Measurements from ENCODE around the gene RBM34.

RBM34 gene

GRCh38 chr1:235149824-235150223 is 11.2 kb downstream of the RBM34 start:
- peaks cover 22% of the 10 kb centered on the region for H3K36me3 ChIP-seq (ENCODE audit: control insufficient read depth, insufficient read depth, low read length)
- H3K9me3 ChIP-seq (ENCODE audit: control insufficient read depth, low read length), result no peaks in the 10 kb centered on the region
- no peaks in the 10 kb centered on the region for H3K27me3 ChIP-seq (ENCODE audit: control insufficient read depth, insufficient read depth, low read length)
- H3K4me3 ChIP-seq (ENCODE audit: low read length), result no peak overlapping the region
- H3K9ac ChIP-seq (ENCODE audit: low read length), result no peak overlapping the region
- no peaks in the 10 kb centered on the region for H3K4me1 ChIP-seq (ENCODE audit: control insufficient read depth, insufficient read depth, low read length)

- Histone ChIP-seq H3K36me3 (ENCODE audit: control insufficient read depth, insufficient read depth, low read length) (peaks cover 16% of the 10 kb centered on the region), H3K4me1 (ENCODE audit: control insufficient read depth, insufficient read depth, low read length) (no peaks in the 10 kb centered on the region), H3K4me3 (ENCODE audit: low read length) (no peak overlapping the region)
These were observed 13.8 kb downstream of the RBM34 start for GRCh38 chr1:235147269-235147668.

GRCh38 chr1:235145639-235146038 is 15.4 kb downstream of the RBM34 start:
- Histone ChIP-seq H3K4me3 (ENCODE audit: low read length) (no peak overlapping the region), H3K9ac (ENCODE audit: low read length) (no peak overlapping the region), H3K9me3 (ENCODE audit: control insufficient read depth, low read length) (no peaks in the 10 kb centered on the region), H3K36me3 (ENCODE audit: control insufficient read depth, insufficient read depth, low read length) (peaks cover 8% of the 10 kb centered on the region), H3K27me3 (ENCODE audit: control insufficient read depth, insufficient read depth, low read length) (no peaks in the 10 kb centered on the region), H3K4me1 (ENCODE audit: control insufficient read depth, insufficient read depth, low read length) (no peaks in the 10 kb centered on the region)

More at GRCh38 chr1:235147269-235147668, 13.8 kb downstream of the RBM34 start:
- no peaks in the 10 kb centered on the region for H3K27me3 ChIP-seq (ENCODE audit: control insufficient read depth, insufficient read depth, low read length)
- H3K9me3 ChIP-seq (ENCODE audit: control insufficient read depth, low read length), result no peaks in the 10 kb centered on the region
- H3K9ac ChIP-seq (ENCODE audit: low read length), result no peak overlapping the region

GRCh38 chr1:235142991-235143390 is 18.1 kb downstream of the RBM34 start:
- Histone ChIP-seq H3K4me1 (ENCODE audit: control insufficient read depth, insufficient read depth, low read length) (no peaks in the 10 kb centered on the region), H3K9ac (ENCODE audit: low read length) (no peak overlapping the region), H3K4me3 (ENCODE audit: low read length) (no peak overlapping the region), H3K27me3 (ENCODE audit: control insufficient read depth, insufficient read depth, low read length) (no peaks in the 10 kb centered on the region), H3K36me3 (ENCODE audit: control insufficient read depth, insufficient read depth, low read length) (peaks cover 8% of the 10 kb centered on the region), H3K9me3 (ENCODE audit: control insufficient read depth, low read length) (no peaks in the 10 kb centered on the region)

GRCh38 chr1:235139315-235139714 is 21.7 kb downstream of the RBM34 start:
- no peak overlapping the region for H3K9ac ChIP-seq (ENCODE audit: low read length)
- no peaks in the 10 kb centered on the region for H3K9me3 ChIP-seq (ENCODE audit: control insufficient read depth, low read length)
- no peaks in the 10 kb centered on the region for H3K4me1 ChIP-seq (ENCODE audit: control insufficient read depth, insufficient read depth, low read length)
- no peak overlapping the region for H3K4me3 ChIP-seq (ENCODE audit: low read length)
- no peaks in the 10 kb centered on the region for H3K27me3 ChIP-seq (ENCODE audit: control insufficient read depth, insufficient read depth, low read length)
- H3K36me3 ChIP-seq (ENCODE audit: control insufficient read depth, insufficient read depth, low read length), result peaks cover 7% of the 10 kb centered on the region

GRCh38 chr1:235138821-235139220 is 22.2 kb downstream of the RBM34 start:
- no peaks in the 10 kb centered on the region for H3K27me3 ChIP-seq (ENCODE audit: control insufficient read depth, insufficient read depth, low read length)
- peaks cover 7% of the 10 kb centered on the region for H3K36me3 ChIP-seq (ENCODE audit: control insufficient read depth, insufficient read depth, low read length)
- no peak overlapping the region for H3K9ac ChIP-seq (ENCODE audit: low read length)
- H3K4me3 ChIP-seq (ENCODE audit: low read length), result no peak overlapping the region
- H3K9me3 ChIP-seq (ENCODE audit: control insufficient read depth, low read length), result no peaks in the 10 kb centered on the region
- H3K4me1 ChIP-seq (ENCODE audit: control insufficient read depth, insufficient read depth, low read length), result no peaks in the 10 kb centered on the region

- no peaks in the 10 kb centered on the region for H3K27me3 ChIP-seq (ENCODE audit: control insufficient read depth, insufficient read depth, low read length)
- H3K9ac ChIP-seq (ENCODE audit: low read length), result no peak overlapping the region
- H3K4me3 ChIP-seq (ENCODE audit: low read length), result no peak overlapping the region
- no peaks in the 10 kb centered on the region for H3K9me3 ChIP-seq (ENCODE audit: control insufficient read depth, low read length)
- peaks cover 7% of the 10 kb centered on the region for H3K36me3 ChIP-seq (ENCODE audit: control insufficient read depth, insufficient read depth, low read length)
- no peaks in the 10 kb centered on the region for H3K4me1 ChIP-seq (ENCODE audit: control insufficient read depth, insufficient read depth, low read length)
These were observed 24.9 kb downstream of the RBM34 start for GRCh38 chr1:235136111-235136510.

GRCh38 chr1:235134171-235134570 is 26.9 kb downstream of the RBM34 start:
- H3K9me3 ChIP-seq (ENCODE audit: control insufficient read depth, low read length), result no peaks in the 10 kb centered on the region
- peaks cover 7% of the 10 kb centered on the region for H3K36me3 ChIP-seq (ENCODE audit: control insufficient read depth, insufficient read depth, low read length)
- no peaks in the 10 kb centered on the region for H3K4me1 ChIP-seq (ENCODE audit: control insufficient read depth, insufficient read depth, low read length)

GRCh38 chr1:235133086-235133485 is 28.0 kb downstream of the RBM34 start:
- H3K9ac ChIP-seq (ENCODE audit: low read length), result no peak overlapping the region
- no peaks in the 10 kb centered on the region for H3K9me3 ChIP-seq (ENCODE audit: control insufficient read depth, low read length)
- H3K27me3 ChIP-seq (ENCODE audit: control insufficient read depth, insufficient read depth, low read length), result no peaks in the 10 kb centered on the region
- peaks cover 7% of the 10 kb centered on the region for H3K36me3 ChIP-seq (ENCODE audit: control insufficient read depth, insufficient read depth, low read length)
- H3K4me3 ChIP-seq (ENCODE audit: low read length), result no peak overlapping the region
- no peaks in the 10 kb centered on the region for H3K4me1 ChIP-seq (ENCODE audit: control insufficient read depth, insufficient read depth, low read length)

More at GRCh38 chr1:235134171-235134570, 26.9 kb downstream of the RBM34 start:
- no peaks in the 10 kb centered on the region for H3K27me3 ChIP-seq (ENCODE audit: control insufficient read depth, insufficient read depth, low read length)
- no peak overlapping the region for H3K4me3 ChIP-seq (ENCODE audit: low read length)
- H3K9ac ChIP-seq (ENCODE audit: low read length), result no peak overlapping the region

- peaks cover 7% of the 10 kb centered on the region for H3K36me3 ChIP-seq (ENCODE audit: control insufficient read depth, insufficient read depth, low read length)
- no peaks in the 10 kb centered on the region for H3K27me3 ChIP-seq (ENCODE audit: control insufficient read depth, insufficient read depth, low read length)
- no peak overlapping the region for H3K4me3 ChIP-seq (ENCODE audit: low read length)
- no peaks in the 10 kb centered on the region for H3K4me1 ChIP-seq (ENCODE audit: control insufficient read depth, insufficient read depth, low read length)
- no peak overlapping the region for H3K9ac ChIP-seq (ENCODE audit: low read length)
- no peaks in the 10 kb centered on the region for H3K9me3 ChIP-seq (ENCODE audit: control insufficient read depth, low read length)
These were observed 29.1 kb downstream of the RBM34 start for GRCh38 chr1:235131961-235132360.

GRCh38 chr1:235130766-235131270 is 30.2 kb downstream of the RBM34 start:
- Histone ChIP-seq H3K9ac (ENCODE audit: low read length) (no peak overlapping the region), H3K36me3 (ENCODE audit: control insufficient read depth, insufficient read depth, low read length) (no peaks in the 10 kb centered on the region), H3K9me3 (ENCODE audit: control insufficient read depth, low read length) (no peaks in the 10 kb centered on the region), H3K4me3 (ENCODE audit: low read length) (no peak overlapping the region), H3K27me3 (ENCODE audit: control insufficient read depth, insufficient read depth, low read length) (no peaks in the 10 kb centered on the region), H3K4me1 (ENCODE audit: control insufficient read depth, insufficient read depth, low read length) (no peaks in the 10 kb centered on the region)

- no peaks in the 10 kb centered on the region for H3K36me3 ChIP-seq (ENCODE audit: control insufficient read depth, insufficient read depth, low read length)
- H3K4me1 ChIP-seq (ENCODE audit: control insufficient read depth, insufficient read depth, low read length), result no peaks in the 10 kb centered on the region
- H3K4me3 ChIP-seq (ENCODE audit: low read length), result no peak overlapping the region
- no peaks in the 10 kb centered on the region for H3K9me3 ChIP-seq (ENCODE audit: control insufficient read depth, low read length)
- H3K9ac ChIP-seq (ENCODE audit: low read length), result no peak overlapping the region
- no peaks in the 10 kb centered on the region for H3K27me3 ChIP-seq (ENCODE audit: control insufficient read depth, insufficient read depth, low read length)
These were observed 31.1 kb downstream of the RBM34 start for GRCh38 chr1:235129774-235130570.

All from mucosa of stomach (tissue), 1 donor.